ENCODE results near the gene CDK5. TPM values are rescaled to one million over a fixed set of nuclear protein-coding genes. Genes with fewer than 3 reads are reported as not detected.

CDK5 gene
- polyA plus RNA-seq, 2 donors = 5.2 to 9.7 TPM

DNA sequence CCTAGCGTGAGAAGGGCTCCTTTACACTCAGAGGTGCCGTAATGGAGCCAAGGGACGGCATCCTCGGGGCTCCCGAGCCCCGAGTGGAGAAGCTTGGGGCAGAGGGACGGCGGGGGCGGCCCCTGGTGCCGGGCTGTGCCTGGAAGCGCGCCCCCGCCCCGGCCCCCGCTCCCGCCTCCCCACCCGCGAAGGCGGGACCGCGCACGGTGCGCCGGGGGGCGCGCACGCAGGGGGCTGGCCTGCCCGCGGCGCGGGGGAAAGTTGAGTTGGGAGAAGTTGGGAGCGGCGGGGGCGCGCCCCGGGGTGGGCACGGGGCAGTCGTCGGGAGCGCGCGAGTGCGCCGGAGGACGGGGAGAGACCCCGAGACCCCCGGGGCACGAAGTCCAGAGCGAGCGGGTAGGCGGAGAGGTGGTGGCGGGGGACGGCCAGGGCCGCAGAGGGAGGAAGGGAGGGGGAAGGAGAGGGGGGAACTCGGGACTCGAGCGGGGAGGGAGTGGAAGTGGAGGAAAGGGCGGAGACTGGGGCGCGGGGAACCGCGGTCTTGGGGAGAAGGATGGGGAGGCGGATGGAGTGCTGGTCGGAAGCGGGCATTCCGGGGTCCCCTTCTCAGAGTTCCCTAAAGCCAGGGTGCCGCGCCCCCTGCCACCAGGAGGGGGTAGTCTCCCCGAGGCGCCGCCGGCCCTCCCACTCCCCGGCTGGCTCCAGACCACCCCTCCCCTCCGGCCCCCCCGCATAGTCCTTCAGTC lies 1.8 kb upstream of the CDK5 start, which contains the start of gene SLC4A2:
Gene SLC4A2, plus strand, starts transcription at position 223 of the 746 bp plus-strand sequence. CDS start 2,399 bp downstream, outside the sequence.
- Histone ChIP-seq H3K9me3 (ENCODE audit: control insufficient read depth in 2 of 2, insufficient read depth in 1 of 2, low read depth in 1 of 2, low read length in 1 of 2) (no peaks in the 10 kb centered on the region), H3K4me1 (ENCODE audit: control insufficient read depth in 2 of 2, insufficient read depth in 2 of 2, low read length in 1 of 2) (peaks cover 16 to 30% of the 10 kb centered on the region in 2 donors), H3K4me3 (ENCODE audit: low read depth in 1 of 2, low read length in 2 of 2) (peak within 1 kb of the TSS; percentile 77 to 84), H3K27me3 (ENCODE audit: control insufficient read depth in 1 of 2, insufficient read depth in 2 of 2, low read length in 2 of 2) (no peaks in the 10 kb centered on the region), H3K36me3 (ENCODE audit: control insufficient read depth in 2 of 2, insufficient read depth in 2 of 2, low read length in 1 of 2) (peaks cover 0 to 9% of the 10 kb centered on the region in 2 donors), H3K27ac (ENCODE audit: low read depth in 2 of 2, low read length in 1 of 2) (peak within 1 kb of the TSS; percentile 96 to 99)
- WGBS, 2 donors = 0 to 1% methylated on average over 38 to 73 of the region's 75 CpGs

GRCh38 chr7:151058781-151059366 lies 1.2 kb upstream of the CDK5 start:
- Histone ChIP-seq H3K9me3 (ENCODE audit: control insufficient read depth in 2 of 2, insufficient read depth in 1 of 2, low read depth in 1 of 2, low read length in 1 of 2) (no peaks in the 10 kb centered on the region), H3K27ac (ENCODE audit: low read depth in 2 of 2, low read length in 1 of 2) (peak overlapping the region; percentile 96 to 99), H3K4me3 (ENCODE audit: low read depth in 1 of 2, low read length in 2 of 2) (peak overlapping the region; percentile 77 to 84), H3K36me3 (ENCODE audit: control insufficient read depth in 2 of 2, insufficient read depth in 2 of 2, low read length in 1 of 2) (peaks cover 0 to 8% of the 10 kb centered on the region in 2 donors), H3K4me1 (ENCODE audit: control insufficient read depth in 2 of 2, insufficient read depth in 2 of 2, low read length in 1 of 2) (peaks cover 16 to 29% of the 10 kb centered on the region in 2 donors), H3K27me3 (ENCODE audit: control insufficient read depth in 1 of 2, insufficient read depth in 2 of 2, low read length in 2 of 2) (no peaks in the 10 kb centered on the region)
- 3 to 4% methylated on average over 18 of the region's 18 CpGs for whole genome bisulfite sequencing, 2 donors

- 1% methylated on average over 46 of the region's 46 CpGs for WGBS, 2 donors
- peaks cover 16 to 28% of the 10 kb centered on the region in 2 donors for H3K4me1 ChIP-seq (ENCODE audit: control insufficient read depth in 2 of 2, insufficient read depth in 2 of 2, low read length in 1 of 2)
Observed at GRCh38 chr7:151057989-151058780, 488 bp upstream of the CDK5 start.

DNA sequence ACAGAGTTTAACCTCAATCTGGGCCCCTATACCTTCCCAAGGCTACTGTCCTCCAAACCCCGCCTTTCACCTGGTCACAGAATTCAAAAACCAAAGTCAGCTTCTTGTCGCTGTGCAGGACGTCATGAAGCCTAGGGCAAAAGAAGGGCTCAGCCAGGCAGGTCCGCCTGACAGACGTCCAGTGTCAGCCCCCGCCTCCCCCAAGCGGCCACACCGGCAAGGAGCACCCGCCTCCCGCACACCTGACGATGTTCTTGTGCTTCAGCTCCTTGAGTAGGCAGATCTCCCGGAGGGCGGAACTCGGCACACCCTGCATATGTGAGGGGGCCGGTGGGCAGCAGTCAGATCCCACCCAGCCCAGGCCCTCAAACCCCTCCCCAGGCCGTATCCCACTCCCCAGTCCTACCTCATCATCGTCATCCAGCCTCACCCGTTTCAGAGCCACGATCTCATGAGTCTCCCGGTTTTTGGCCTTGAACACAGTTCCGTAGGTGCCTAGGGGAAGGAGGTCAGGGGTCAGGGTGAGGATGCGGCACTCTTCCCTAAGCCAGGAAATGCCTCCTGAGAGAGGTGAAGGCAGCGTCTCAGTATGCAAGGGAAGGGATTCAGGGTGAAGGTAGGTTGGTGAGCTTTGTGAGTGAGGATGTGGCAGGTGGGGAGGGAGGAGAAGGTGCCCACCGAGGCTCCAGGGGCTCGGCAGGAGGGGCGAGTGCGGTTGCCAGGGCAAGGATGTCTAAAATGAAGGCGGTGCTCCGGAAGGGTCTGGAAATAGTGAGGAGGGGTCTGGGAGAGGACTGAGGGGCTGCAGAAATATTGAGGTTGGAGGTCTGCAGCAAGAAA lies 811 bp downstream of the CDK5 start:
- H3K36me3 ChIP-seq (ENCODE audit: control insufficient read depth in 2 of 2, insufficient read depth in 2 of 2, low read length in 1 of 2) = peaks cover 0 to 9% of the 10 kb centered on the region in 2 donors
- no peak overlapping the region for H3K27ac ChIP-seq (ENCODE audit: low read depth in 2 of 2, low read length in 1 of 2)
- peak overlapping the region; percentile 72 to 84 for H3K4me3 ChIP-seq (ENCODE audit: low read depth in 1 of 2, low read length in 2 of 2)
- H3K27me3 ChIP-seq (ENCODE audit: control insufficient read depth in 1 of 2, insufficient read depth in 2 of 2, low read length in 2 of 2) = no peaks in the 10 kb centered on the region
- H3K9me3 ChIP-seq (ENCODE audit: control insufficient read depth in 2 of 2, insufficient read depth in 1 of 2, low read depth in 1 of 2, low read length in 1 of 2) = no peaks in the 10 kb centered on the region
- H3K4me1 ChIP-seq (ENCODE audit: control insufficient read depth in 2 of 2, insufficient read depth in 2 of 2, low read length in 1 of 2) = peaks cover 12 to 20% of the 10 kb centered on the region in 2 donors
- WGBS, 2 donors = 27 to 32% methylated on average over 29 of the region's 29 CpGs

More at GRCh38 chr7:151057989-151058780, 488 bp upstream of the CDK5 start:
- peak overlapping the region; percentile 96 to 99 for H3K27ac ChIP-seq (ENCODE audit: low read depth in 2 of 2, low read length in 1 of 2)
- peaks cover 0 to 10% of the 10 kb centered on the region in 2 donors for H3K36me3 ChIP-seq (ENCODE audit: control insufficient read depth in 2 of 2, insufficient read depth in 2 of 2, low read length in 1 of 2)
- no peaks in the 10 kb centered on the region for H3K9me3 ChIP-seq (ENCODE audit: control insufficient read depth in 2 of 2, insufficient read depth in 1 of 2, low read depth in 1 of 2, low read length in 1 of 2)
- H3K4me3 ChIP-seq (ENCODE audit: low read depth in 1 of 2, low read length in 2 of 2) = peak overlapping the region; percentile 72 to 84
- no peaks in the 10 kb centered on the region for H3K27me3 ChIP-seq (ENCODE audit: control insufficient read depth in 1 of 2, insufficient read depth in 2 of 2, low read length in 2 of 2)

DNA sequence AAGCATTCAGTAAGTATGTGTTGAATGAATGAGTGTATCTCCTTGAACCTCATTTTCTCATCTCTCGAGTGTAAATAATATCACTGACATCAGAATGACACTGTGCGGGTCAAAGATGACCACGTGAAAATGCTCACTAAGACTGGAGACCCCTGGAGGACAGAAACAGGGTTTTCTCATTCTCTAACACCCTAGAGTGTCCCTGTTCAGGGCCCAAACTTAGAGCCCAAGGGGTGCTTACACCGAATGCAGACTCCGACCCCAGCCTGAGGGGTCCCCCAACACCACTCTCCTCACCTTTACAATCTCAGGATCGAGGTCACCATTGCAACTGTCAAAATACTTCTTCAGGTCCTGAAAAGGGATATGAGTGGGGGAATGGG lies 1.4 kb downstream of the CDK5 start:
- Histone ChIP-seq H3K9me3 (ENCODE audit: control insufficient read depth in 2 of 2, insufficient read depth in 1 of 2, low read depth in 1 of 2, low read length in 1 of 2) (no peaks in the 10 kb centered on the region), H3K4me3 (ENCODE audit: low read depth in 1 of 2, low read length in 2 of 2) (no peak overlapping the region), H3K27ac (ENCODE audit: low read depth in 2 of 2, low read length in 1 of 2) (no peak overlapping the region), H3K27me3 (ENCODE audit: control insufficient read depth in 1 of 2, insufficient read depth in 2 of 2, low read length in 2 of 2) (no peaks in the 10 kb centered on the region), H3K36me3 (ENCODE audit: control insufficient read depth in 2 of 2, insufficient read depth in 2 of 2, low read length in 1 of 2) (peaks cover 0 to 9% of the 10 kb centered on the region in 2 donors), H3K4me1 (ENCODE audit: control insufficient read depth in 2 of 2, insufficient read depth in 2 of 2, low read length in 1 of 2) (peaks cover 9 to 16% of the 10 kb centered on the region in 2 donors)
- 83 to 89% methylated on average over 6 of the region's 6 CpGs for WGBS, 2 donors

GRCh38 chr7:151053751-151054150 lies 3.9 kb downstream of the CDK5 start:
- Histone ChIP-seq H3K4me1 (ENCODE audit: control insufficient read depth in 2 of 2, insufficient read depth in 2 of 2, low read length in 1 of 2) (peaks cover 7% of the 10 kb centered on the region in 2 donors), H3K27me3 (ENCODE audit: control insufficient read depth in 1 of 2, insufficient read depth in 2 of 2, low read length in 2 of 2) (no peaks in the 10 kb centered on the region), H3K4me3 (ENCODE audit: low read depth in 1 of 2, low read length in 2 of 2) (no peak overlapping the region), H3K9me3 (ENCODE audit: control insufficient read depth in 2 of 2, insufficient read depth in 1 of 2, low read depth in 1 of 2, low read length in 1 of 2) (no peaks in the 10 kb centered on the region), H3K36me3 (ENCODE audit: control insufficient read depth in 2 of 2, insufficient read depth in 2 of 2, low read length in 1 of 2) (peaks cover 0 to 9% of the 10 kb centered on the region in 2 donors), H3K27ac (ENCODE audit: low read depth in 2 of 2, low read length in 1 of 2) (no peak overlapping the region)
- 84 to 85% methylated on average over 8 of the region's 8 CpGs for WGBS, 2 donors

GRCh38 chr7:151053096-151053495 lies 4.6 kb downstream of the CDK5 start:
- Histone ChIP-seq H3K4me3 (ENCODE audit: low read depth in 1 of 2, low read length in 2 of 2) (no peak overlapping the region), H3K27ac (ENCODE audit: low read depth in 2 of 2, low read length in 1 of 2) (no peak overlapping the region), H3K4me1 (ENCODE audit: control insufficient read depth in 2 of 2, insufficient read depth in 2 of 2, low read length in 1 of 2) (peaks cover 7% of the 10 kb centered on the region in 2 donors), H3K36me3 (ENCODE audit: control insufficient read depth in 2 of 2, insufficient read depth in 2 of 2, low read length in 1 of 2) (peaks cover 0 to 9% of the 10 kb centered on the region in 2 donors), H3K27me3 (ENCODE audit: control insufficient read depth in 1 of 2, insufficient read depth in 2 of 2, low read length in 2 of 2) (no peaks in the 10 kb centered on the region), H3K9me3 (ENCODE audit: control insufficient read depth in 2 of 2, insufficient read depth in 1 of 2, low read depth in 1 of 2, low read length in 1 of 2) (no peaks in the 10 kb centered on the region)
- 68 to 69% methylated on average over 4 of the region's 4 CpGs for WGBS, 2 donors

DNA sequence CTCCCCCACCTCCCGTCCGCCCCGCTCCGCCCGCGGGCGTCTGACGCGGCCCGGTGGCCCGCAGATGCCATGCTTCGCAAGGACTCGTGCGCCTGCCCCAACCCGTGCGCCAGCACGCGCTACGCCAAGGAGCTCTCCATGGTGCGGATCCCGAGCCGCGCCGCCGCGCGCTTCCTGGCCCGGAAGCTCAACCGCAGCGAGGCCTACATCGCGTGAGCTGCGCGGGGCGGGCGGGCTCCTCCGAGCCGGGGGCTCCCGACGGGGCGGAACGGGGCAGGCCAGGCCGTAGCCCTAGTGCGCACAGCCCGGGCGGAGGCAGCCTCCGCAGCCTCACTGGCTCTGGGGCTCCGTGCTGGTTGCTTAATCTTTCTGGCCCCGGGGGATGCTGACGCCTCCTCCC lies 6.6 kb downstream of the CDK5 start:
- peaks cover 0 to 10% of the 10 kb centered on the region in 2 donors for H3K36me3 ChIP-seq (ENCODE audit: control insufficient read depth in 2 of 2, insufficient read depth in 2 of 2, low read length in 1 of 2)
- WGBS, 2 donors = 1 to 5% methylated on average over 33 to 50 of the region's 50 CpGs
- H3K27ac ChIP-seq (ENCODE audit: low read depth in 2 of 2, low read length in 1 of 2) = no peak overlapping the region
- H3K4me3 ChIP-seq (ENCODE audit: low read depth in 1 of 2, low read length in 2 of 2) = peak overlapping the region in 1 of 2 donors; percentile 9
- H3K4me1 ChIP-seq (ENCODE audit: control insufficient read depth in 2 of 2, insufficient read depth in 2 of 2, low read length in 1 of 2) = peaks cover 4 to 7% of the 10 kb centered on the region in 2 donors
- no peaks in the 10 kb centered on the region for H3K9me3 ChIP-seq (ENCODE audit: control insufficient read depth in 2 of 2, insufficient read depth in 1 of 2, low read depth in 1 of 2, low read length in 1 of 2)
- H3K27me3 ChIP-seq (ENCODE audit: control insufficient read depth in 1 of 2, insufficient read depth in 2 of 2, low read length in 2 of 2) = no peaks in the 10 kb centered on the region

Data from esophagus (tissue), 2 donors.